AG08396 (cell line): ENCODE measurements around the gene PCNX1.
"Not testable (repeated sequence)": the region's sequence is repeated elsewhere in the genome, so short reads cannot be mapped to it uniquely, and the experiment has no call there.

Experiments
- DNase-seq: peaks from one replicate; pipeline ENCODE4 v3.0.0; 2012; ENCODE audit warnings: low spot score, mixed read lengths

Gene PCNX1

DNA sequence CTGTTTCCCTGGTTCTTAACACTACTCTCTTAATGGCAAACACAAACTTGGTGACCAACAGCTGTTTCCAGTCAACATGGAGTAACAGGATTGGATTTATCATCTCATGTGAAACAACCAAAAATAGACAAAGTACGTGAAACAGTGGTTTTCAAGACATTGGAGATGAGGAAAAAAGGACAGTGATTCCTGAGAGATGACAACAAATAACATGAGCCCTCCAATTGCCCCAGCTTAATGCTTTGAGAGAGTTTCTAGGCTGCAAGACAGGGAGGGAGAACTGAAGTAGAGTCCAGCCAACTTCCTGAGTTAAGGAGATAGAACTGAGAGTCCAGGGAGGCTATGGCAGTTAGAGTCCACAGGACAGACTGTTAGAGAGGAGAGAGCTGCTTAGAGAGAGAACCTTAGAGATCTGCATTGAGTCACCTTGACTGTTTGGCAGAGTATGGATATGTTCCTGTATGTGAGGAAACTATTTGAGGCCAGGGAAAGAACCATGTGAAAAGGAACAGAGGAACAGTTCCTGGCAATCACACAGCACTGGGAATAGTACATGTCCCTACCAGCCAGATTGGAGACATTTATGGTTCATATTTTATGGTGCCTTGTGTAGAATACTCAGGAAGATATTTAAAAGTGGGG, 106.4 kb downstream of the PCNX1 start:
- DNase-seq, result no peak

DNA sequence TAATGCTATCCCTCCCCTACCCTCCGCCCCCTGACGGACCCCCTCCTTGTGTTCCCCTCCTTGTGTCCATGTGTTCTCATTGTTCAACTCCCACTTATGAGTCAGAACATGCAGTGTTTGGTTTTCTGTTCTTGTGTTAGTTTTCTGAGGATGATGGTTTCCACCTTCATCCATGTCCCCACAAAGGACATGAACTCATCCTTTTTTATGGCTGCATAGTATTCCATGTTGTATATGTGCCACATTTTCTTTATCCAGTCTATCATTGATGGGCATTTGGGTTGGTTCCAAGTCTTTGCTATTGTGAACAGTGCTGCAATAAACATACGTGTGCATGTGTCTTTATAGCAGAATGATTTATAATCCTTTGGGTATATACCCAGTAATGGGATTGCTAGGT, 112.7 kb downstream of the PCNX1 start:
- DNase-seq, result not testable (repeated sequence)

DNA sequence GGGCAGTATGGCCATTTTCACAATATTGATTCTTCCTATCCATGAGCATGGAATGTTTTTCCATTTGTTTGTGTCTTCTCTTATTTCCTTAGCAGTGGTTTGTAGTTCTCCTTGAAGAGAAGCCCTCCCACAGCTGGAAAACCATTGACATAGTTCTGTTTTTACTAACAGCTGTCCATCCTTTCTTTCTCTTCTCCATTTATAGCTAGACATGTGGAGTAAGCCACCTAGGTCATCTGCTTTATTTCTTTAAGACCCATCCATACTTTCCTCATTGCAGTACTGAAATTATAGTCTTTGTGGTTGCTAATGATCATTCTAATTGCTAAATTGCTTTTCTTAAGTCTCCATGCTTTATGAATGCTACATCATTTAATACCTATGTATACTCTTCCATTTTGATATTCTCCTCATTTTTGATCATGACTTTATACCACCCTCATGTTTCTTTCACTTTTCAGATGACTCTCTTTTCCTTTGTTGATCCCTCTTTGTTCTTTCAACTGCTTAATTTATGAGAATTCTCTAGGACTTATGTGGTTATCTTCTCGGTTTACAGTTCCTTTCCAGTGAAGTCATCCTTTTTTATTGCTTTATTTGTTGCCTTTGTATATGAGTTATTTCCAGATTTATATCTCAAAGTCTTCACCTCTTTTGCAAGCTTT, 114.2 kb downstream of the PCNX1 start:
- DNase-seq, result no peak

DNA sequence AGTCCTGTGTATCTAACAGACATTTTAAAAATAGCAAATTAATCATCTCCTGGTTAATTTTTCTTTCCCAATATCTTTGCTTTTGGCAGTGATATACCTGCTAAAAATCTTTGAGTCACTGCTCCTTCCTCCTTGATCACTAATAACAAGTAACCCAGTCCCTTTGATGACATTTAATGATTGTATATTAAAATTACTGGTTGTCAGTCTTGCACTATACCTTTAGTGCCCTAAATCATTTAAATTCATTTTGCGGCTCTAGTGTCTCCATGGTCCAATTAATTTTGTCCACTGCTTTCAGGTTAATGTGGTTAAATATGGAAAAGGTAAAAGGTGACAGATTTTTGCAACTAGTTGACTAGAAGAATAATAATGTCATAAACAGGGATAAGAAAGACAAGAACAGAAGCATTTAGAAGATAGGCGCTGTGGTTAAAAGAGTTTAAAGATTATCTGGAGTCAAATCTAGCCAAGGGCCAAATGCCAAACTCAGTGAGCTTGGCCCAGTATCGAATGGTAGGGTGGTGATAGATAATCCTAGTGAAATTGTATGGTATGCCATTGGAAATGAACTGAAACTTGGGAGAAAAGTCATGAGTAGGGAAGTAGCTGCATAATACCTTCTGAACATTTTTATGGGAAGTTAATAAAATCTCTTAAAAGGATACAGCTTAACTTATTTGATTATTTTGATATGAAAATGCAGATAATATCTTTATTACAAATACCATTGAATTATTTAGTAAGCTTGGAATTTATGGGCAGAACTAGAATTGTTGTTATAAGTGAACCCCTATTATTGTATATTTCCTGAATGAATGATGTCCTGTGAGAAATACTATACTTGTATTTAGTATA, 115.0 kb downstream of the PCNX1 start:
- no peak for DNase-seq

DNA sequence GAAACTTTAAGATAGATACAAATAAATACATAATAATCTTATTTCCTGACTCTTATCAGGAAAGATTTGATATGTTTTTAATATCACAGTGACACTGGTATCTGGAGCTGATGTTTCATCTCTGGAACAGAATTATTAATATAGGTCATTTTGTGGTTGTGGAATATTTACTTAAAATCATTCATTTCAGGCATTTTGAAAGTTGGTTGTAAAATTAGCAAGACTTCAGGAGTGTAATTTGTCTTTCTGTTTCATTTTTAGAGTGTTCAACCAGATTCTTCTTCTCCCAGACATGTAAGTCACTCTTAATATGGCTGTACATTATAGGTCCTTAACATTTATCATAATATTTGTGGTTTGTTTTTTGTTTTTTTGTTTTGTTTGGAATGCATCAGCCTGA, 115.7 kb downstream of the PCNX1 start:
- DNase-seq, result no peak

DNA sequence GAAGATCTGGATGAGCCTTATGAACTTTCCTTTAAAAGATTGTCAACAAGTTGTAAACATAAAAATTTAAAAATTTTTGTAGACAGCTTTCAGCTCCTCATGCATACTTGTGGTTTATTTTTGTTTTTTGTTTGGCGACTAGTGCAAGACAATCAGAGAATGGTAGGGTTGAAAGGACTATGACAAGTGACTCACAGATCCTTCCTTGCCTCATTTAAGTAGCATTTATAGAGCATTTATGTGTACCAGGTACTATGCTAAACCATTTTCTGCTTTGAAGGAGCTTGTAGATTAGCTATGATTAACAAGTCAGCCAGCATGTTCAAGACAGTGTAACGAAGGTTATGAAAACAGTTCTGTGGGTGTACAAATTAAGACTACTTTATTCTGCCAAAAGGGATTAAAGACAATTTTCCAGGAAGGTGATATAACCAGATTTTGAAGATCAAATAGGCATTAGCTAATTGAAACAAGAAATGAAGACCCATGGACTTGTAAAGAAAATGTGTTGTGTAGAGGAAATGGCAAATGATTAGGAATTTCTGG, 122.0 kb downstream of the PCNX1 start:
- no peak for DNase-seq

DNA sequence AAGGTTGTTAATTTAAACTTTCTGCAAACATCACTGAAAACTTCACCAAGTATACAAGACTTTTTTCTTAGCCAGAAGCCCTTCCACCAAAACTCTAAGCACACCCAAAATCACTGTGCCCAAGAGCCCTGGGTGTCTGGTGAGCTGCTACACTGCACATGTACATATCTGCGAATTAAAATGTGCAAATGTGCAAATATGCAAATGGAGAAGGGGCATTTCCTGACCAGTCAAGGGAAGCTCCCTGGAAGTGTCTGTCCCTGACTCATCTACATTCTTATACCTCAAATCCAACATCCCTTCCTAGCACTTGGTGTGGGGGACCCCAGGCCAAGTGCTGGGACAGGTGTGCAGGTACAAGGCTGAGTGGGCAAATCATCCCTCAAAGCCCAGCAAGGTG, 123.7 kb downstream of the PCNX1 start:
- no peak for DNase-seq

DNA sequence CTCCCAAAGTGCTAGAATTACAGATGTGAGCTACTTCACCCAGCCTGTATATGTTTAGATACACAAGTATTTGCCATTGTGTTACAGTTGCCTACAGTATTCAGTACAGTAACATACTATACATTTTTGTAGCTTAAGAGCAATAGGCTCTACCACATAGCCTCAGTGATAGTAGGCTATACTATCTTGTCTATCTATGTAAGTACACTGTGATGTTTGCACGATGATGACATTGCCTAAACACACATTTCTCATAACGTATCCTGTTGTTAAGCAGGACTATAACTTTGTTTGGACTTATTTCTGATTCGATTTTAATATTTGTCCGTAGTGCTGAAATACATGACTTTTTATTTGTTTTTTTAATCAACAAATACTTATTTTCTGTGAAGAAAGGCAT, 129.2 kb downstream of the PCNX1 start:
- DNase-seq, result no peak

DNA sequence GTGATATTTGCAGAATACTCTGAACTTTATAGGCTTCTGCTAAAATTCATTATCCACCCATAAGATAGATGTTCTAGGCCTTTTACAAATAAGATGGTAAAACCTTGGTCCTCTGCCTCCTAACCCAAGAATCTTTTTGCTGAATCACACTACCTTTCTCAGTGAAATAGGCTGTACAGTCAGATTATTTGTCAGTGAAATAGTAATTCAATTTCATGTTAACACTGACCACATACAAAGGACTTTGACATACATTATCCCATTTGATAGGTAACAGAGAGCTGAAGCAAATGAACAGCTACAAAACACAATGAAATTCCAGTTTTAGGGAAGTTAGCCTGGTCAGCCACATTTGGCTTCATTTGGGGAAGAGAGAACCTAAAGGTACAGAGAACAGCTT, 141.1 kb downstream of the PCNX1 start:
- no peak for DNase-seq

DNA sequence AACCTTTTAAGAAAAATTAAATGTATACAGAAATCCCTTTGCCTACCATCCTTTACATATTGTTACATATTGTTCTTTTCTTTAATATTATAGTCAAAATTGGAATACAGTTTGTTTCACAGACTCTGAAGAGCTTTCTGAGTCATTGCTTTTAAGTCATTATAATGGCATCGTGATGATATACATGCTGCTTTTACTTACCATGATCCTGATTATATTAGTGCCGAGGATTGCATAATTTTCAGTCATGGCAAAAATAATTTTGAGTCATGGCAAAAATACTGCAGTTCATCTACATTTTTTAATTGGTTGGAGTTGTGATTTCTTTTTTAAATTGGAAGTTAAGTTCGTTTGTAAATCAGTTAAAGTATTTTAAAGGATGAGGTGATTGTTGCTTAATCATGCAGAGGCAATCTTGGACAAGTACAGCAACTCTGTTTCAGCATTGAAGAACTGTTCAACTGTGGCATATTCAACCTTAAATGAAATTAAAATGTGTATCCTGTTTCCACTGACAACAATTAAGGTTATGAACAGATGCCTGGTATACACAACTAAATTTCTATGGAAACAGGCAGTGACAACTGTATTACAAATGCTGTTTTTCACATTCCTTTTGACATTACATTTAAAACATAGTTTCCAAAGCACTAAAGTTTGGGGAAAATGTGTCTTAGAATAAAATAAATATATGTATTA, 142.3 kb downstream of the PCNX1 start:
- DNase-seq, result no peak

DNA sequence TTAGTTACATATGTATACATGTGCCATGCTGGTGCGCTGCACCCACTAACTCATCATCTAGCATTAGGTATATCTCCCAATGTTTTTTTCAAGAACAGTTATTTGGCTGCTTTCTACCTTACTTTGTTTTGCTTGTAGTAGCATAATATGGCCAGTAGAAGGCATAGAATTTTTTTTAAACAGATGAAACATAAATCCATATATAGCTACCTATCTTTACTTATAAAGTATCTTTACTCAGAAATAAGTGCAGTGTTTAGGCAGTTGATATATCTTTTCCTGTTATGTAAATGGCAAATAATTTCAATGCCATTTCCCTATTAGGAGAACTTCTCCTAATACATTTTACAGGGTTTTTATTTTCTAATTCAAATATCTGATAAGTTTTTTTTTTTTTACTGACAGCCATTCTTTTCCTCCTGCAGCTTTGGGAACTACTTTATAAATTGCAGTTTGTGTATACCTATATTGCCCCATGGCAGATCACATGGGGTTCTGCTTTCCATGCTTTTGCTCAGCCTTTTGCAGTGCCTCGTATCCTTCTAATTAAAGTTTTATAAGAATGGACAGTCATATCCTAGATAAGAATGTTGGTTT, 143.1 kb downstream of the PCNX1 start:
- no peak for DNase-seq

DNA sequence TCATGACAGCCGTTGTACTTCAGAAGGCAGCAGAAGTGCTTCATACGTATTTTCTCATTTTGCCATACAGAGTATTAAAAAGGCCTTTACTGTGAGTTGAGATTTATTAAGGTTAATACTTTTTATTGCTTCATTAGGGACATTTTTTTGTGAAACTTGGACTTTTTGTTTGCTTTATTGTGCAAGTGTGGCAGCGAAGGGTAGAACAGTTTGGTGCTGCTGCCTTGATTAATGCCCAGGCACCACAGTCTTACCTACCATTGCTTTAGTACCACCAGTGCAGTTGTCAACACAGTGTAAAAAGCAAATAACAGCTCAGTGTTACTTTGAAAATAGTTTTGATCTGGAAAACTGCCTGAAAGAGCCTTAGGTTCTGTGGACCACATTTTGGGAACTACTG, 147.4 kb downstream of the PCNX1 start:
- DNase-seq, result no peak

DNA sequence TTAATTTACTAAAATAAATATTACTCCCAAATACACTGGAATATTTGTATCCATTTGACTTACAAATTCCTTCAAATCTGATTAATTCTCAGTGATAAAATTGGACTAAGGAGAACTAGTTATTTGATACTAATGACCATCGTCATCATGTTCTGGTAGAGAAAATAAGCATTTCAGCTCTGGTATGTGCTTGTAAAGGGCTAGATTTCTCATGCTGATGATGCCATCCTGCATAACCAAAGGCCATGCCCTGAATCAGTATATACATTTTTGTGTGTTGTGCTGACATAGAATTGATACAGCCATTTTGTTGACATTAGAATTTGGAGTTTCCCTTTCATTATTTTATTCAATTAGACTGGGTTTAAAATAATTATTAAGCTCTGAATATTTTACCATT, 148.9 kb downstream of the PCNX1 start:
- no peak for DNase-seq

DNA sequence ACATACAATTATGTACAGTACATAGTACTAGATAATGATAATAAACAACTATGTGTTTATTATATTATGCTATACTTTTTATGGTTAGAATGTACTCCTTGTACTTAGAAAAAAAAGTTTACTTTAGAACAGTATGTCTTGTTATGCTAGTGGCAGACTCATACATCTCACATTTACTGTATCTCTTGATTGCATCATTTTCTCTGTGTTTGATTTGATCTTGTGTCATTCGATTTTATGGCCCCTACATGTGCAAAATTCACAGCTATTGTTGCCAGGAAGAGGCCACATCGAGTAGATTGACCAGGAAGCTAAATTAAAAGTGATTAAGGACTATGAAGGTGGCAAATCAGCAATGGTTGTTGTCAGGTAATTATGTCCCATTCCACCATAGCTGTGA, 153.0 kb downstream of the PCNX1 start:
- DNase-seq, result no peak

DNA sequence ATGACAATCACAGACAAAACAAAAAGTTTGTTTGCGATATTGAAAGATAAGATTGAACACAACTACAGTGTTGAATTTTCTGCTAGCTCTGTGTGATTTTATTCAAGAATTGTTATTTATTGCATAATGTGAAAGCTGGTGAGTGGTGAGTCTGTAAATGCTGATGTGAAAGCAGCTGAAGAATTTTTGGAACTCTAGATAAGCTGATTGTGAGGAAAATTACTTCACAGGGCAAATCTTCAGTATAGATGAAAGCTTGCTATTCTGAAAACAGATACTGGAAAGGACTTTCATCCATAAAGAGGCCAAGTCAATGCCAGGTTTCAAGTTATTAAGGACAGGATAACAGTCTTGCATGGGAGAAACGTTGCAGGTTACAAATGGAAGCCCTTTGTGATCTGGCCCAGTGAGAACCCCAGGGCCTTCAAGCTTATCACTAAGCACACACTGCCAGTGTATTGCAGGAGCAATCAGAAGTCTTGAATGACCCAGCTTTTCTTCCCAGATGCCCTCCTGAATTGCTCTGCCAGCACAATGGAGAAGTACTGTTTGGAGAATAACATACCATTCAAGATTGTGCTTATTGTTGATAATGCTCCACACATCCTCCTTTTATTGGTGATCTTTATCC, 153.7 kb downstream of the PCNX1 start:
- DNase-seq, result no peak

DNA sequence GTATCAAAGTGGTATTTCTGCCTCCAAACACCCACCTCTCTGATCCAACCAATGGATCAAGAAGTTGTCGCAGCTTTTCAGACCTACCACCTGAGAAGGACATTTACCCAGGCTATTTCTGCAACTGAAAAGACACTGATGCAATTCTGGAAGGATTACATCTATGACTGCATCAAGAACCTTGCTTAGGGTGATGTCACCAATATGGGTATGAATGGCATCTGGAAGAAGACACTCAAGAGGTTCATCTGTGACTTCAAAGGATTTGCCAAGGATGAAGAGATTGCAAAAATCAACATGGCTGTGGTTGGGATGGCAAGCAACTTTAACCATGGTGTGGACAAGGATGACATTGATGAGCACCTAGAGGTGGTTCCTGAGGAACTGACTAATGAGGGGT, 154.2 kb downstream of the PCNX1 start:
- no peak for DNase-seq

DNA sequence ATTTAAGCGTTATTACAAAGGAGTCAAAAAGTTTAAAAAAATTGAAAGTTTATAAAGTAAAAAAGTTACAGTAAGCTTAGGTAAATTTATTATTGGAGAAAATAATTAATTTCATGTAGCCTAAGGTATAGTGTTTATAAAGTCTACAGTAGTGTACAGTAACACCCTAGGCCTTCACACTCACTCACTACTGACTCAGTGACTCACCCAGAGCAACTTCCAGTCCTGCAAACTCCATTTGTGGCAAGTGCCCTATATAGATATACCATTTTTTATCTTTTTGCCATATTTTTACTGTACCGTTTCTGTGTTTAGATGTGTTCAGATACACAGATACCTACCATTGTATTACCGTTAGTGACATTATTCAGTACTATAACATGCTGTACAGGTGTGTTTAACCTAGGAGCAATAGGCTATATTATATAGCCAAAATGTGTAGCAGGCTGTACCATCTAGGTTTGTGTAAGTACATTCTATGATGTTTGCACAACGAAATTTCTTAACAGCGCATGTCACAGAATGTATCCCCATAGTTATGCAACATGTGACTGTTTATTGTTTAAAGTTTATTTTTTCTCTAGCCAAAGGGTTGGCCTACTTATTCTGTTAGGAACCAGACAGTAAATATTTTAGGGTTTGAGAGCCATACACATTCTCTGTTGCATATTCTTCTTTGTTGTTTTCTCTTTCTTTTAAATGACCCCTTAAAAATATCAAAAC, 155.5 kb downstream of the PCNX1 start:
- DNase-seq, result no peak

DNA sequence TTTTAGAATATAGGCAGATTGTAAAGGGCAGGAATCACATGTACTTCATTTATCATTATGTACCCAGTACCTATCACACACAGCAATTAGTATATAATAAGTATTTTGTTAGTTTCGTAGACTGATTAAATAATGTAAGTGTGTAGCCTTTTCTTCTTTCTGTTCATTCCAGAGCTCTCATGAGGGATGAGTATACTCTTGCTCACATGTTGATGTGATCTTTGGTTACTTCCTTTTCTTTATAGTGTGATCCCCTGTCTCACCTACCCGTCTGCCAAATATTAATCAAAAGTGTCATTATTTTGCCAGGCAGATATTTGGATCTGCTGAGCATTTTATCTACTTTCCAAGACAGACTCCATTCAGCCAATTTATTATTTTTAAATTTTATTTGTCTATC, 156.1 kb downstream of the PCNX1 start:
- DNase-seq, result no peak

DNA sequence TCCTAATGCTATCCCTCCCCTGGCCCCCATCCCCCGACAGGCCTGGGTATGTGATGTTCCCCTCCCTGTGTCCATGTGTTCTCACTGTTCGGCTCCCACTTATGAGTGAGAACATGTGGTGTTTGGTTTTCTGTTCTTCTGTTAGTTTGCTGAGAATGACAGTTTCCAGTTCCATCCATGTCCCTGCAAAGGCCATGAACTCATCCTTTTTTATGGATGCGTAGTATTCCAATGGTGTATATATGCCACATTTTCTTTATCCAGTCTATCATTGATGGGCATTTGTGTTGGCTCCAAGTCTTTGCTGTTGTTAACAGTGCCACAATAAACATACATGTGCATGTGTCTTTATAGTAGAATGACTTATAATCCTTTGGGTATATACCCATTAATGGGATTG, 157.5 kb downstream of the PCNX1 start:
- not testable (repeated sequence) for DNase-seq

DNA sequence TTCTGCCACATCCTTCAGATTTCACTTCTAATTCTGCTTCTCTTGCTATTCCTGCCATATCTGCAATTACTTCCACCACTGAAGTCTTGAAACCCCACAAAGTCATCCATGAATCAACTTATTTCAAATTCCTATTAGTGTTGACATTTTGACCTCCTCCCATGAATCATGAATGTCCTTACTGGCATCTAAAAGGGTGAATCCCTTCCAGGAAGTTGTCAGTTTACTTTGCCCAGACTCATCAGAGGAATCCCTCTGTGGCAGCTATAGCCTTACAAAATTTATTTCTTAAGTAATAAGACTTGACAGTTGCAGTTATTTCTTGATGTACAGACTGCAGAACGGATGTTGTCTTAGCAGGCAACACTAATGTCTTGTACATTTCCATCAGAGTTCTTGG, 162.9 kb downstream of the PCNX1 start:
- DNase-seq, result no peak

DNA sequence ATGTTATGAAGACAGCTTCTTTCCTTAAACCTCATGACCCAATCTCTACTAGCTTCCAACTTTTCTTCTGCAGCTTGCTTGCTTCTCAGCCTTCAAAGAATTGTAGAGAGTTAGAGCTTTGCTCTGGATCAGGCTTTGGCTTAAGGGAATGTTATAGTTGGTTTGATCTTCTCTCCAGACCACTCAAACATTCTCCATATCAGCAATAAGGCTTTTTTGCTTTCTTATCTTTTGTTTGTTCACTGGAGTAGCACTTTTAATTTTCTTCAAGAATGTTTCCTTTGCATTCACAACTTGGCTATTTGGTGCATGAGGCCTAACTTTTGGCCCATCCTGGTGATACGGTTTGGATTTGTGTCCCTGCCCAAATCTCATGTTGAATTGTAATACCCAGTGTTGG, 163.8 kb downstream of the PCNX1 start:
- DNase-seq, result no peak
